Left ventricle myocardium superior (tissue), 1 donor: Measurements from ENCODE around the gene POLL. TPM values are rescaled to one million over a fixed set of nuclear protein-coding genes. Genes with fewer than 3 reads are reported as not detected.

Experiments
- ATAC-seq: fragments of 200-7000 bp; cut with Tn5 transposase; one replicate; pipeline ENCODE4 v1.9.1; 2020; ENCODE audit warnings: mild to moderate bottlenecking, moderate library complexity
- DNase-seq: peaks from one replicate; pipeline ENCODE4 v3.0.0-alpha.2; 2020
- intact Hi-C: fragments of 100-400 bp; cut with micrococcal nuclease; formaldehyde crosslinking; loops from one replicate; pipeline ENCODE4 v1.11.0; 2022
- microRNA-seq: library from miRNA; unstranded; fragments of <30 nt; microRNA quantifications from one replicate; pipeline ENCODE4 v1.2.0, GENCODE V29; 2020; ENCODE audit warnings: borderline number of aligned reads
- total RNA-seq: library from RNA; stranded (reverse); fragmentation: NEBNext Ultra II Directional; extraction: Animal tissue kit (Norgen Biotek cat#: 25700); gene quantifications from one replicate; pipeline ENCODE4 v1.2.1, GENCODE V29; 2021
- donor health status: DM: no; HTN: yes; CAD: no; lungs with severe emphysema.

The POLL gene
- total RNA-seq, 1 donor from 2014 or later = 20.1 TPM

DNA sequence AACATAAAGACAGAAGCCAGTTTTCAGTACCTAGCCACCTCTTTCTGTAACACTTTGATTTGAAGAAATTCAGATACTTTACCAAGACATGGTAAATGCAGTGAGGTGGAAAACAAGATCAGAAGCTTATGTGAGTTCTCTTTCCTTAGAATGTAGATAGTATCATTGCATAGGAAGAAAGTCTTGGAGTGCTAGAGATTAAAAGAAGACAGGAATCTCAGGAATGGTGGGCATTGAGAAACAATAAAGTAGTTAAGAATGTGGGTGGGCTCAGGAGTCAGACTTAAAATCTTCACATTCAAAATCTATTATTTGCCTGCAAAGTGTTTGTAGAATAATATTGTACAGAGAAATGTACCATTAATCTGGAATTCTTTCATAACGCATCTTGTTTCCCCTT lies 58.9 kb downstream of the POLL start:
- ATAC-seq = no peak
- no peak for DNase-seq
- intact Hi-C loops = no loop called here

Small RNA genes within 50 kb of the gene (microRNA-seq; reads per million reads assigned to microRNA genes)
- gene MIR3158-1 (not detected), gene MIR3158-2 (not detected)

Other genes with a start within 250 kb of the POLL start
- 33.2 TPM for gene BTRC, start 234.1 kb downstream of the POLL start, total RNA-seq
- 21.9 TPM for gene DPCD, start 64 bp upstream of the POLL start, total RNA-seq
- 106 TPM for gene FBXW4, start 106.9 kb upstream of the POLL start, total RNA-seq
- not detected for gene FGF8, start 187.9 kb upstream of the POLL start, total RNA-seq
- 8.4 TPM for gene NPM3, start 195.2 kb upstream of the POLL start, total RNA-seq
- 79.8 TPM for gene OGA, start 230.2 kb upstream of the POLL start, total RNA-seq